Esophagus squamous epithelium (tissue), 5 donors: ENCODE measurements around the gene FRMD3. TPM values are rescaled to one million over a fixed set of nuclear protein-coding genes. Genes with fewer than 3 reads are reported as not detected.

ENCODE experiments used
- DNase-seq: peaks from one replicate; lab custom pipeline; 2025; lab: John Stamatoyannopoulos, UW
- H3K27ac ChIP-seq, 4 donors: fragments of 200-600 bp; sonication (generic); one replicate each; pipeline ENCODE4 v1.5.1; 2016 to 2019; ENCODE audit warnings: mild to moderate bottlenecking in 1 of 4
- H3K27me3 ChIP-seq, 4 donors: fragments of 200-600 bp; sonication (generic); 1 replicate in 3 of 4; 2 replicates in 1 of 4; pipeline versions ENCODE4 v1.5.1 to v1.6.0; 2017 to 2021; ENCODE audit warnings: antibody characterized with exemption in 1 of 4
- H3K36me3 ChIP-seq, 3 donors: fragments of 200-600 bp; sonication (generic); one replicate each; pipeline ENCODE4 v1.5.1; 2016 to 2019
- H3K4me1 ChIP-seq, 3 donors: fragments of 200-600 bp; sonication (generic); one replicate each; pipeline ENCODE4 v1.5.1; 2017 to 2019
- H3K4me3 ChIP-seq, 4 donors: fragments of 200-600 bp; sonication (generic); 1 replicate in 3 of 4; 2 replicates in 1 of 4; pipeline ENCODE4 v1.5.1; 2016 to 2019; ENCODE audit warnings: mild to moderate bottlenecking in 2 of 4, moderate library complexity in 1 of 4
- H3K9me3 ChIP-seq, 3 donors: fragments of 200-600 bp; sonication (generic); one replicate each; pipeline ENCODE4 v1.5.1; 2016 to 2019
- CTCF ChIP-seq, 6 experiments: fragments of 450-650 bp in 4 of 6; fragments of 200-600 bp in 2 of 6; sonication (generic) in 2 of 6; IDR thresholded peaks; one replicate each; pipeline ENCODE4 v1.5.1; 2016 to 2019; ENCODE audit warnings: antibody characterized with exemption in 6 of 6, mild to moderate bottlenecking in 4 of 6, moderate library complexity in 4 of 6
- POLR2A ChIP-seq, 4 donors: fragments of 450-650 bp; IDR thresholded peaks; one replicate each; pipeline ENCODE4 v1.6.1; 2017; ENCODE audit warnings: antibody characterized with exemption in 4 of 4, mild to moderate bottlenecking in 4 of 4, moderate library complexity in 3 of 4
- WGBS, 2 donors: methylation state at CpG; one replicate each; pipeline ENCODE4 v1.1.5; 2018; 5-methylcytosine and 5-hydroxymethylcytosine counted together
- intact Hi-C: fragments of 100-400 bp; cut with DNase I; formaldehyde crosslinking; loops from one replicate; pipeline ENCODE4 v1.15.0; 2022
- total RNA-seq, 4 donors: library from RNA; depleted of rRNA; stranded (reverse); fragments of >200 nt; gene quantifications; one replicate each; pipeline ENCODE4 v1.1.0, GENCODE V29; 2016
- donor health status: DM: yes; HTN: yes; CAD: no.

Gene FRMD3
- total RNA-seq, 4 donors from 2014 or later = 0.27 to 6.9 (median 2.1) TPM

- peaks cover 0 to 3% (median 0%) of the 10 kb centered on the region in 3 donors for H3K4me1 ChIP-seq
- intact Hi-C loops = no loop called here
- 87% methylated on average over 2 of the region's 2 CpGs for WGBS, 2 donors
- H3K27me3 ChIP-seq = no peaks in the 10 kb centered on the region
- no peak overlapping the region for H3K27ac ChIP-seq
- DNase-seq = no peak
- no peaks in the 10 kb centered on the region for H3K36me3 ChIP-seq
- TF ChIP-seq CTCF (IDR thresholded peaks at IDR 0.05) (no peak), POLR2A (IDR thresholded peaks at IDR 0.05) (no peak)
- H3K9me3 ChIP-seq = no peaks in the 10 kb centered on the region
- no peak overlapping the region for H3K4me3 ChIP-seq
Observed at GRCh38 chr9:83401328-83401900, 136.8 kb downstream of the FRMD3 start.

GRCh38 chr9:83396813-83397212, 141.4 kb downstream of the FRMD3 start:
- no peaks in the 10 kb centered on the region for H3K4me1 ChIP-seq
- H3K27me3 ChIP-seq = no peaks in the 10 kb centered on the region
- no peak overlapping the region for H3K4me3 ChIP-seq
- WGBS, 2 donors = 86 to 93% methylated on average over 4 of the region's 4 CpGs
- no peak overlapping the region for H3K27ac ChIP-seq
- intact Hi-C loops = no loop called here
- TF ChIP-seq CTCF (IDR thresholded peaks at IDR 0.05) (no peak), POLR2A (IDR thresholded peaks at IDR 0.05) (no peak)
- no peak for DNase-seq
- no peaks in the 10 kb centered on the region for H3K36me3 ChIP-seq
- no peaks in the 10 kb centered on the region for H3K9me3 ChIP-seq

- intact Hi-C loops = no loop called here
- no peaks in the 10 kb centered on the region for H3K4me1 ChIP-seq
- no peaks in the 10 kb centered on the region for H3K9me3 ChIP-seq
- WGBS, 2 donors = 91 to 96% methylated on average over 5 to 6 of the region's 6 CpGs
- no peak overlapping the region for H3K27ac ChIP-seq
- DNase-seq = no peak
- H3K36me3 ChIP-seq = no peaks in the 10 kb centered on the region
- no peak for TF ChIP-seq CTCF (IDR thresholded peaks at IDR 0.05)
- no peak for TF ChIP-seq POLR2A (IDR thresholded peaks at IDR 0.05)
- no peak overlapping the region for H3K4me3 ChIP-seq
- H3K27me3 ChIP-seq = no peaks in the 10 kb centered on the region
Observed at GRCh38 chr9:83396342-83396741, 141.9 kb downstream of the FRMD3 start.

- WGBS, 2 donors = 68 to 70% methylated on average over 2 to 3 of the region's 4 CpGs
- DNase-seq = no peak
- H3K9me3 ChIP-seq = no peaks in the 10 kb centered on the region
- TF ChIP-seq CTCF (IDR thresholded peaks at IDR 0.05) = no peak
- TF ChIP-seq POLR2A (IDR thresholded peaks at IDR 0.05) = no peak
- H3K4me3 ChIP-seq = no peak overlapping the region
- H3K36me3 ChIP-seq = no peaks in the 10 kb centered on the region
- intact Hi-C loops = no loop called here
- no peaks in the 10 kb centered on the region for H3K27me3 ChIP-seq
- H3K4me1 ChIP-seq = no peaks in the 10 kb centered on the region
- H3K27ac ChIP-seq = no peak overlapping the region
Observed at GRCh38 chr9:83392228-83392627, 146.0 kb downstream of the FRMD3 start.

GRCh38 chr9:83388346-83388745, 149.9 kb downstream of the FRMD3 start:
- Histone ChIP-seq H3K27ac (no peak overlapping the region), H3K4me3 (no peak overlapping the region), H3K9me3 (no peaks in the 10 kb centered on the region), H3K36me3 (no peaks in the 10 kb centered on the region), H3K27me3 (no peaks in the 10 kb centered on the region), H3K4me1 (no peaks in the 10 kb centered on the region)
- intact Hi-C loops = no loop called here
- TF ChIP-seq CTCF (IDR thresholded peaks at IDR 0.05) (no peak), POLR2A (IDR thresholded peaks at IDR 0.05) (no peak)
- WGBS, 2 donors = no CpG with 5 or more reads among the region's 1 CpG
- no peak for DNase-seq
